ENCODE measurements around the gene MAGOH.
A peak's percentile ranks its signal among the peaks of the same experiment; 100 is the strongest.

The MAGOH gene

DNA sequence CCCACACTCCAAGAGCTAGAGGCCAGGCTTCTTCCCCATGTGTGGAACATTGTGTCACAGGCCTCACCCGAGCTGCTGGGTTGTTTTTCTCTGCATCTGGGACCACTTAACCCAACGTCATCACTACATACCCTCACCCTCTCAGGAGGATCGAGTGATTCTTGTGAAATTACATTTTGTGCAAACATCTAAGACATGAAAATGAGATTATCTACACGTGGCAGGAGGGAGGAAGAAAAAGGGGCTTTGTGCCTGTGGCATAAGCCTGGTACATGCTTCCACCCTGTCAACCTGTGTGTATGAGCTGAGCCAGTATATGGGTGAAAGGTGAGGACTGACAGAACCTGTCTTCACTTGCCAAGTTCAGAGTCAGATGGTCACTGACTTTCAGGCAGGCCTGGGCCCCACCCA lies 40.1 kb downstream of the MAGOH start:
- peak overlapping the region; percentile 79 for H3K4me3 ChIP-seq (ENCODE audit: low read depth, low read length)
- no peak for TF ChIP-seq CTCF (IDR thresholded peaks at IDR 0.05; ENCODE audit: insufficient read depth, low read depth, low read length, missing control alignments)
- DNase-seq (ENCODE audit: low read depth), result no peak

DNA sequence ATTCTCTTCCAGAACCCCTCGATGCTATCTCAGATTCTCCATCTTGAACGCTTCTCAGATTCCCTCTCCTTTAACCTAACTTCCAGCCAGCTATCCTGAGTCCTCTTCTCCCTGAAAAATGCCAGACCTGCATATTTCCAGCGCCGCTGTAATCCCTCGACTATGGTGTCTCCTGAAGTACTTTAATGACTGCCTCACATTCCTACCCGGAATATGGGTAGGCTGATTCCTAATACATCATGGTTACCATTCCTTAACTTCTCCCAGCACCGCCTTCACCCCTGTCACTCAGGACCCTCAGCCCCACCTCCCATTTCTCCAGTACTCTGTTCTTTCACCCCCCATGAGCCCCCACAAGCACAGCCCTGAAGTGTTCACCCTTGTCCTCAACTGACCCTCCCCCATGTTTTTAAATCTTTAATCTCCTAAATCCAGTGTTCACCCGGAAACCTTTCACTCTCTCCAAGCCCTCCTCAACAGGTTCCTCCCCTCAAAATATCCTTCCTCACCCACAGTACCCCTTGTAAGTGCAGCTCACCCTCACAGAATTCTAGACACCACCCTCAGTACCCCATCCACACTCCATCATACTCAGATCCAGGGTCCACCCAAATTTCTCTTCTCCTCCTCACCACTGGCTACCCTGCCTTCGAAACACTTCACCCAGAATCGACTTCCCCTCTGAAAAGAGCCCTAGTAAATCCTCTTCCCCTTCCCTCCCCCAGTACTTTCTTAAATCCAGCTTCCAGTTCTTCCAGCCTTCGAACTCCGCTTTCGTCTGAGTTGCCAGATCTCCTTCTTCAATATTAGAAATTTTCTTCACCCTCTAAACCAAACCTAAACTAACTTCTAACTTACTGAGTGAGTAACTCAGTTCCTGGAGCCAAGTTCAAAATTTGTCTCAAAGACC lies 40.8 kb downstream of the MAGOH start:
- no peak for TF ChIP-seq CTCF (IDR thresholded peaks at IDR 0.05; ENCODE audit: insufficient read depth, low read depth, low read length, missing control alignments)
- no peak for DNase-seq (ENCODE audit: low read depth)
- H3K4me3 ChIP-seq (ENCODE audit: low read depth, low read length), result peak overlapping the region; percentile 79

DNA sequence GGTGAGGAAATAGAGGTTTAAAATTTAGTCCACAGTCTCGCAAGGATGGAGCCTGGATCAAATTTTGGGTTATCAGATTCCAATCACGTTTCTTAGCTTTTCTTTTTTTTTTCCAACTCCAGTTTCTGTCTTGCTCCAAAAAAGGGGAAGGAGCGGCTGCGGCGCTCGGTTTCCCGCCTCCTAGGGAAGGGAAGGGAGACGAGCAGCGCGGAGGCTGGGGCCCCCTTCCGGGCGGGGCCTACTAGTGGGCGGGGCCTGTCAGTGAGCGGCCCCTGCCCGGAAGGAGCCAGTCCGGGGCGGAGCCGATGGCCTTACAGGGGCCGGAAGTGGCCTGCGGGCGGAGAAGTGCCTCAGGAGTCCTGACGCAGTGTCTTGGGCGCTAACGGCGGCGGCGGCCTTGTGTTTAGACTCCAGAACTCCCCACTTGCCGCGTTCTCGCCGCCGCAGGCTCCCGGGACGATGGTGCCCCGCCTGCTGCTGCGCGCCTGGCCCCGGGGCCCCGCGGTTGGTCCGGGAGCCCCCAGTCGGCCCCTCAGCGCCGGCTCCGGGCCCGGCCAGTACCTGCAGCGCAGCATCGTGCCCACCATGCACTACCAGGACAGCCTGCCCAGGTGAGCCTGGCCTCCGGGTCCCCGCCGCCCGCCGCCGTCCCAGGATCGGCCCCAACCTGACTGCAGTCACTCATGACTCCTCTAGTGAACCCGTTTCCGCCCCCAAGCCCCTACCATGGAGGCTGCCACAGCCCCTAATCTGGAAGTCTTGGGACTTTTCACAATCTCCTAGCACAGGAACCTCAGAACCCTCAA lies 41.6 kb downstream of the MAGOH start, which contains the start of gene CPT2:
TSS of gene CPT2 (plus strand) at position 340 of the 806 bp plus-strand sequence. CDS start at position 460, 120 bp downstream.
- TF ChIP-seq CTCF (IDR thresholded peaks at IDR 0.05; ENCODE audit: insufficient read depth, low read depth, low read length, missing control alignments), result no peak
- peak; percentile 95 for DNase-seq (ENCODE audit: low read depth)
- H3K4me3 ChIP-seq (ENCODE audit: low read depth, low read length), result peak within 1 kb of the TSS; percentile 79

DNA sequence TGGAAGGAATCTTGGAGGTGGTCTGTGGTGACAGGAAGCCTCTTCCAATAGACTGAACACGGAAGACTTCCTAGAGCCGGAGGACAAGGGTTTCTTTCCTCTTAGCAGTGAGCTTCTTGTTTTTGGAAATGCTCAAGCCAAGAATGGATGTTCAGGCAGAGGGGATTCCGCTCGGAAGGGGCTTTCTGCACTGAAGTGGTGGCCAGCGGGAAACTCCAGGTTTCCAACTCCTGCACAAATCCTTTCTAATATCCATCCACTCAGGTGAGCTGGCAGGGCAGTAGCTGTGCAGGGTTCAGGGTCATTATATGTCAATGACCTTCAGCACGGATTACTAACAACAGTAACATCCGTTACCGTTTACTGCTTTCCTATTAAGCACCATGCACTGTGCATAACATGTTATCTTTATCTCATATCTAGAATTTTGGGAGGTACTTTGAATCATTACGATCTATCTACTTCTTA lies 42.3 kb downstream of the MAGOH start:
- H3K4me3 ChIP-seq (ENCODE audit: low read depth, low read length), result peak overlapping the region; percentile 79
- TF ChIP-seq CTCF (IDR thresholded peaks at IDR 0.05; ENCODE audit: insufficient read depth, low read depth, low read length, missing control alignments), result no peak
- DNase-seq (ENCODE audit: low read depth), result no peak

DNA sequence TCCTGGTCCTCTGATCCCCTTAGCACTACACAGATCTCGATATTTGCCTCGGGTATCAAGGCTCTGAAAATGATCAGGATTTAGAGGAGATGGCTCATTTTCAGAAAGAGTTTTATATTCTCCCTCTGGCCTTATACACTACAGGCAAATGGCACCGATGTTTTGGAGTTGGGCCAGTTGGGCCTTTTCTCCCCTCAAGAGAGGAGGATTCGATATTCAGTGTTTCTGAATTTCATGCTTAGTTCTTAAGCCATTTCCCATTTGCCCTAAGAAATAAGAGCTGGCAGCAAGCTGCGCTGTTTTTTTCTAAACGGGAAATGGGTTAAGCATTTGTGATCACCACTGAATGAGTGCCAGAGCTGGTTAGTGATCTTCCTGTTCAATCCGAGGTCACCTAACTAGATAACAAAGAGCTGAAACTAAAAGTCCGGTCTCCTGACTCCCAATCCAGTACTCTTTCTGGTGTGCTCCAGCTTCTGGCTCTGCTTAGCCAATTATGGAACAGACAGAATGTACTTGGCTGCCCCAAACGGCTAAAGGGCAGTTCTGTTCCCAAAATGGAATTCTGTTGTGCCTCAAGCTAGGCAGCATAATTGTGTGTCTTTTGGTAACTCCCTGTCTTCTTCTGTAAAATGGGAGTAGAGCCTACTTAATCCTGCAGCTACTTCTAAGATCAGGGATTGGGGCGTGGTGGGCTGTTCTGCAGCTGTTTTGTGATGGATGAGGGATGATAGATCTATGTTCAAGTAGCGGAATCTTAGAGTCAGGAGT lies 42.9 kb downstream of the MAGOH start:
- no peak overlapping the region for H3K4me3 ChIP-seq (ENCODE audit: low read depth, low read length)
- no peak for DNase-seq (ENCODE audit: low read depth)
- no peak for TF ChIP-seq CTCF (IDR thresholded peaks at IDR 0.05; ENCODE audit: insufficient read depth, low read depth, low read length, missing control alignments)

DNA sequence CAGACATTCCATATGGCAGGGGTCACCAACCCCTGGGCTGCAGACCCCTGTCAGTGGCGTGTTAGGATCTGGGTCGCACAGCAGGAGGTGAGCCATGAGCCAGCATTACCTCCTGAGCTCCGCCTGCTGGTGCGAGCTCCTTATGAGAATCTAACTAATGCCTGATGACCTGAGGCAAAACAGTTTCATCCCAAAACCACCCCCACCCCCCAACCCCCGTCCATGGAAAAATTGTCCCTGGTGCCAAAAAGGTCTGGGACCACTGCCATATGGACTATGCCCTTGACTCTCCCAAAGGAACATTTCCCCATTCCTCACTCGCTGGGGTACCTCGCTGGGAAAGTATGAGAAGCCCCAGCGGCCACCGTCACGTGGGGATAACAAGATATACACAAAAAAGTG lies 48.1 kb downstream of the MAGOH start:
- no peak overlapping the region for H3K4me3 ChIP-seq (ENCODE audit: low read depth, low read length)
- TF ChIP-seq CTCF (IDR thresholded peaks at IDR 0.05; ENCODE audit: insufficient read depth, low read depth, low read length, missing control alignments), result no peak
- no peak for DNase-seq (ENCODE audit: low read depth)

All from GM12865 (cell line).